ENCODE results near the gene PLEKHA8.

Gene PLEKHA8

DNA sequence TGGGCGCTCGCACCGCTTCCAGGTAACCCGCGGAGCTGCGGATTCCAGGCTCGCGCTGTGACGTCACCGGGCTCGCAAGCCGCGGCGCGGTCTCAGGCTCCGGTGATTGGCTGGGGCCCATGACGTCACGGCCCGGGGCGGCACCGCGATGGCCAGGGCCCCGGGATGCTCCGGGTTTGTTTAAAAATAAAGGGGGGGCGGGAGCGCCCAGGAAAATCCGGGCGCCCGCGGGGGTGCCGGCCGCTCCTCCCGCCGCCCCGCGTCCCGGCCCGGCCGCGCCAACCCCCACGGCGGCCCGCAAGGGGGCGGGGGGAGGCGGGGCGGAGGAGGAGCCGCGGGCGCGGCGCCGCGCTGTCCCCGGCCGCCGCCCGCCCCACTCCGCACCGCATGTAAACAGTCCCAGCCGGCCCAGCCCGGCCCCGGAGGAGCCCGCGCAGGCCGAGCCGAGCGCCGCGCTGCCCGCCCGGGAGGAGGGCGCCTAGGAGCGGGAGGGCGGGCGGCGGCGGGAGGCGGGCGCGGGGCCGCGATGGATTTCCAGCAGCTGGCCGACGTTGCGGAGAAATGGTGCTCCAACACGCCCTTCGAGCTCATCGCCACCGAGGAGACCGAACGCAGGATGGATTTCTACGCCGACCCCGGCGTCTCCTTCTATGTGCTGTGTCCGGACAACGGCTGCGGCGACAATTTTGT is 106.5 kb downstream of the PLEKHA8 start, which contains the start of gene MTURN:
Gene MTURN, plus strand, starts transcription at position 376 of the 690 bp plus-strand sequence. Its CDS starts 151 bp downstream, at position 527.
- H3K27ac ChIP-seq (ENCODE audit: low read depth, low read length) = no peak within 1 kb of the TSS
- H3K27me3 ChIP-seq (ENCODE audit: control insufficient read depth, insufficient read depth, low read length) = peaks cover 32% of the 10 kb centered on the region
- no peaks in the 10 kb centered on the region for H3K9me3 ChIP-seq (ENCODE audit: control insufficient read depth, insufficient read depth, low read depth, low read length)

DNA sequence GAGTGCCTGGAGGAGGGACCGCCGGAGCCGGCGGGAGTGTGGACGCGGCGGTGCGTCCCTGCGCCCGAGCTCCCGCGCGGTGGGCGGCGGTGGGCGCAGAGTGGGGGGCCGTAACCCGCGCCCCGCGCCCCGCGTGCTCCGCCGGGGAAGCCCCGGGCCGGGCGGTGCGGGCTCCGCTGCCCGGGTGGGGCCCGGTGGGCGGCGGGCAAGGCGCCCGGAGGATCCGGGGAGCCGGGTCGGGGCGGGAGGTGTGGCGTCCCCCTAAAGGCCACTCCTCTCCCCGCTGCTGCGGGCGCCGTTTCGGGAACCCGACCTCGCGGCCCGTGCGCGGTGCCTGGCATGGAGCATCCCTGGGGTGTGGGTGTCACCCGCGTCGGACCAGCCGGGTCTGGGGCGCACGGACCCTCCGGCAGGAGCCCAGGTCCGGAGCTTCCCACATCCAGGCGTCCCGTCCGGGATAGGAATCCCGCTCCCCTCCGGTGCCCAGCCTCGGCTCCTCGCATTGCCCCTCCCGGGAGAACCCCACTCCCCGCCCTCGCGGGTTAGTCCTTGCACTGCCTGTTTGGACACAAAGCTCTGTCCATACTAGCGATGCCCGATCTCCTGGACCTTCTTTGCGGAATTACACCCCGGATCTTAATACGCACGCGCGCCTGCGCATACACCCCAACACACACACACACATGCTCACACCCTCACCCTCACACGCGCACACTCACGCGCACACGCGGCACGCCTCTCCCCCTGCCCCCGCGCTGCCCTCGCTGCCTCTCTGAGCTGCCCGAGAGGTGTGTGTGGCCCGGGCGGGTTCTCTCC is 107.3 kb downstream of the PLEKHA8 start:
- H3K27ac ChIP-seq (ENCODE audit: low read depth, low read length) = no peak overlapping the region
- no peaks in the 10 kb centered on the region for H3K36me3 ChIP-seq (ENCODE audit: control insufficient read depth, insufficient read depth, low read length)
- H3K9me3 ChIP-seq (ENCODE audit: control insufficient read depth, insufficient read depth, low read depth, low read length) = no peaks in the 10 kb centered on the region
- peaks cover 32% of the 10 kb centered on the region for H3K27me3 ChIP-seq (ENCODE audit: control insufficient read depth, insufficient read depth, low read length)
- peaks cover 6% of the 10 kb centered on the region; the same call in 1 of the 2 replicates for H3K4me1 ChIP-seq (ENCODE audit: control insufficient read depth, insufficient read depth, low read length)
- peak overlapping the region; percentile 98 for H3K4me3 ChIP-seq (ENCODE audit: low read depth, low read length)
- peak overlapping the region; percentile 63 for H3K9ac ChIP-seq (ENCODE audit: low read length)

More for the DNA sequence above, 106.5 kb downstream of the PLEKHA8 start, which contains the start of gene MTURN:
- peaks cover 6% of the 10 kb centered on the region; the same call in 1 of the 2 replicates for H3K4me1 ChIP-seq (ENCODE audit: control insufficient read depth, insufficient read depth, low read length)
- H3K4me3 ChIP-seq (ENCODE audit: low read depth, low read length) = peak within 1 kb of the TSS; percentile 98
- H3K36me3 ChIP-seq (ENCODE audit: control insufficient read depth, insufficient read depth, low read length) = no peaks in the 10 kb centered on the region
- H3K9ac ChIP-seq (ENCODE audit: low read length) = peak within 1 kb of the TSS; percentile 63

DNA sequence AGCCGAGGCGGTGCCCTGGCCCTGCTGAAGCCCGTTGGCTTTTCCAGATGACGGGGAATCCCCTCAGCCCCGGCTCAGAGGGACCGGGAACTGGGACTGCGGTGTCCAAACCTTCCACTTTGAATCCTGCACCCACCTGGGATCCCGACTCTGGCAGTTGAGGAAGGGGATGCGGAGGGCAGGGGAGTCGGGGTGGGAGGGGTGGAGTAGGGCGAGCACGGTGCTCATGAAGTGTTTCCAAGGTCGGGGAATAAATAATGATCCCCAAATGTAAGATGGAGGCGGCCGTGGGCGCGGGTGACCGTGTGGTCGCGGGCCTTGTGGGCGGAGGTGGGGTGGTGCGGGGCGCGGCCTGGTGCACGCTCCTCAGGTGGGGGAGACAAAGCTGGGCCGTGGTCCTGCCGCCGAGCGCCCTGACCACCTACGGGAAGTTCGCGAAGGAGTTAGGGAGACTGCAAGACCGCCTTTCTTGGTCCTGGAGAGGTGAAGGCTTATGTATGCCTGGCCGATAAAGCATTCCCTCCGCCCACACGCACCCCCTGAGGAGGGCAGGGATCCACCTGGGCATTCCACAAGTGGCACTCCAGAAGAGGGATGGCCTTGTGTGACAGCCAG is 108.0 kb downstream of the PLEKHA8 start:
- Histone ChIP-seq H3K4me1 (ENCODE audit: control insufficient read depth, insufficient read depth, low read length) (peaks cover 6% of the 10 kb centered on the region; the same call in 1 of the 2 replicates), H3K4me3 (ENCODE audit: low read depth, low read length) (peak overlapping the region; percentile 98), H3K9ac (ENCODE audit: low read length) (peak overlapping the region; percentile 54), H3K9me3 (ENCODE audit: control insufficient read depth, insufficient read depth, low read depth, low read length) (no peaks in the 10 kb centered on the region), H3K27me3 (ENCODE audit: control insufficient read depth, insufficient read depth, low read length) (peaks cover 32% of the 10 kb centered on the region), H3K36me3 (ENCODE audit: control insufficient read depth, insufficient read depth, low read length) (no peaks in the 10 kb centered on the region), H3K27ac (ENCODE audit: low read depth, low read length) (no peak overlapping the region)

DNA sequence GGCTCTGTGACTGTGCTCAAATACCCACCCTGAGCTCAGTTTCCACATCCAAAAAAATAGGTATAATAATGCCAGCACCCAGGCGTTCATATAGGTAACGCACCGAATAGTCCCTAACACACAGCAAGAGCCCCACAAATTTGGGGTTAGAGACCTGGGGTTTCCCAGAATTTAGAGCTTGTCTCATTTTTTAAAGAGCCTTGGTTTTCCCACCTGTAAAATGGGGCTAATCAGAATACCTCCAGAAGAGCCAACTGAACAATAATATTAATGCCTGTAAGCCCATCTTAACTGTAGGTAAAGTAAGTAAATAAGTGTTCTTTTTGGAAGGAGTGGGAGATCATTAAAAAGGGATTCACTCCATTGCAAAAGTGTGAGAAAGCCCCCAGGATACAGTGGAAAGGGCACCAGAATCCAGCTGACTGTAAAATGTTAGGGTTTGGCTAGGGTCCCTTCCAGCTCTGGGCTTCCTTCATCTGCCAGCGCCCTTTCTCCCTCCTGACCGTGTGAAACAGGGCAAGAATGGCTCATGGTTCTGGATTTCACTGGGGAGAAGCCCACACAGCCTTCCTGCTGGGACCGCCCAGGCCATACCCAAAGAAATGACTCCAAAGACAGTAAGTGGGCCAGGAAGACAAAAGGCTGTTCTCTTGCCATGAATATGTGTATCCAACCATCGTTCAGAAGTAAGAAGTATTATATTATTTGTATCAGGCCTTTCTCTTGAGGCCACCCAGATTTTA is 108.7 kb downstream of the PLEKHA8 start:
- Histone ChIP-seq H3K36me3 (ENCODE audit: control insufficient read depth, insufficient read depth, low read length) (no peaks in the 10 kb centered on the region), H3K27me3 (ENCODE audit: control insufficient read depth, insufficient read depth, low read length) (peaks cover 32% of the 10 kb centered on the region), H3K9me3 (ENCODE audit: control insufficient read depth, insufficient read depth, low read depth, low read length) (no peaks in the 10 kb centered on the region), H3K4me1 (ENCODE audit: control insufficient read depth, insufficient read depth, low read length) (peaks cover 6% of the 10 kb centered on the region; the same call in 1 of the 2 replicates), H3K27ac (ENCODE audit: low read depth, low read length) (no peak overlapping the region), H3K4me3 (ENCODE audit: low read depth, low read length) (peak overlapping the region; percentile 98), H3K9ac (ENCODE audit: low read length) (no peak overlapping the region)

DNA sequence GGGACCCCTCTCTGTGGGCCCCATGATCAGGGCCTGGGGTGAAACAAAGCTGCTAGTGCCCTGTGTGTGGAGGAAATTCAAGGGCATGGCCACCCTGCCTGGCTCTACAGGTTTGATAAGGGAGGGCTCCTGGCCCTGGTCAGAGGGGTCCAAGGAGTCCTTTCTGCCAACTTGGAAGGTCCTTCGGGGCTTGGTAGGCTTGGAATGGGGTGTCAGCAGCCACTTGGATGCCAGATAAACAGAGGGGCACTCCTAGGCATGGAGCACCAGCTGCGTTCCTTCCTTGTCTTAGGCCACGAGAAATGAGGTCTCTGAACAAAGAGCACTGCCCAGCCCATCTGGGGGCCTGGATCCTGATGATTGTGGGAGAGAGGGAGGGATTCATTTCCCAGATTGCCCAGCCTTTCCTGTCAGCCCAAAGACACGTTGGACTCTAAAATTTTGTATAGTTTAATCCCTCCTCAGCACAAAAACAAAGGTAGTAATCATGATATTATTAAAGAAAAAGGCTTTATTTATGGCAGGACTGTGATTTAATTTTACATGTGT is 111.7 kb downstream of the PLEKHA8 start:
- Histone ChIP-seq H3K9me3 (ENCODE audit: control insufficient read depth, insufficient read depth, low read depth, low read length) (no peaks in the 10 kb centered on the region), H3K4me3 (ENCODE audit: low read depth, low read length) (no peak overlapping the region), H3K9ac (ENCODE audit: low read length) (no peak overlapping the region), H3K27me3 (ENCODE audit: control insufficient read depth, insufficient read depth, low read length) (peaks cover 26% of the 10 kb centered on the region), H3K4me1 (ENCODE audit: control insufficient read depth, insufficient read depth, low read length) (0 out of 2 replicates have a peak, but pooled peaks cover 2% of the 10 kb centered on the region), H3K36me3 (ENCODE audit: control insufficient read depth, insufficient read depth, low read length) (no peaks in the 10 kb centered on the region), H3K27ac (ENCODE audit: low read depth, low read length) (no peak overlapping the region)

DNA sequence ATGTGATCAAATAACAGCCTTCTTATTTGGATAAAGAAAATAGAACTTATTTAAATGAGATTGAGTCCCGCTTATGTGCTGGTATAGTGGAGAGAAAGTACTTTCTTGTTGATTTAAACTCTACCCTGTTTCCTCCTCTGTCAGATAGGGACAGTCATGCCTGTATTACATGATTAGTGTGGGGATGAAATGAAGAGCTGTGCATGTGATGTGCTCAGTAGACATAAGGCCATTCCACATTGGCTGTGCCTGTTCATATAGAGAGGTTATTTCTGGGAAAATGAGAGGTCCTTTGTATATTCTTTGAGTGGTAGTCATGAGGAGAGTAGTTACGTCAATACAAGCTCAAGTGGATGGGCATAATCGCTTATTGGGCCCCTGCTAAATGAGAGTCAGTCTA is 112.2 kb downstream of the PLEKHA8 start:
- Histone ChIP-seq H3K4me1 (ENCODE audit: control insufficient read depth, insufficient read depth, low read length) (0 out of 2 replicates have a peak, but pooled peaks cover 2% of the 10 kb centered on the region), H3K9me3 (ENCODE audit: control insufficient read depth, insufficient read depth, low read depth, low read length) (no peaks in the 10 kb centered on the region), H3K36me3 (ENCODE audit: control insufficient read depth, insufficient read depth, low read length) (no peaks in the 10 kb centered on the region), H3K27ac (ENCODE audit: low read depth, low read length) (no peak overlapping the region), H3K27me3 (ENCODE audit: control insufficient read depth, insufficient read depth, low read length) (peaks cover 25% of the 10 kb centered on the region), H3K9ac (ENCODE audit: low read length) (no peak overlapping the region), H3K4me3 (ENCODE audit: low read depth, low read length) (no peak overlapping the region)

DNA sequence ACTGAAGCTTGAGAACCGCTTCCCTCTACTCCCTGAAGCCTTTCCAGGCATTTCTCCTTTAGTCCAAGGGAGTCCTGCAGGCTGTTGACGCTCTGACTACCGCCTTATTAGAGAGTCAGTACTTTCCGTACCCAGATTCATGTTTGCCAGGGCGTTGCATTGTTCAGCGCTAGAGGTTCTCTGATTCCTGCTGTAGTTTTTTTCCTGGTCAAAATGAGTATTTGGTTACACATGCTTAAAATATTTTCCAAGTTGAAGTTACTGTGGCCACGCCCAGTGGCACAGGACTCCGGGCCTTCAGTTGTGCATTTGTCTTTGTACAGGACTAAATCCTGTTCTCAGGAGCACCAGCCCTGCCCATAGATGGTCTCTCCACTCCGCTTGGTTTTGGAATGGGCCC is 114.5 kb downstream of the PLEKHA8 start:
- Histone ChIP-seq H3K36me3 (ENCODE audit: control insufficient read depth, insufficient read depth, low read length) (no peaks in the 10 kb centered on the region), H3K9me3 (ENCODE audit: control insufficient read depth, insufficient read depth, low read depth, low read length) (no peaks in the 10 kb centered on the region), H3K27ac (ENCODE audit: low read depth, low read length) (no peak overlapping the region), H3K4me1 (ENCODE audit: control insufficient read depth, insufficient read depth, low read length) (peaks cover 11% of the 10 kb centered on the region), H3K27me3 (ENCODE audit: control insufficient read depth, insufficient read depth, low read length) (peaks cover 2% of the 10 kb centered on the region; the same call in 1 of the 2 replicates), H3K4me3 (ENCODE audit: low read depth, low read length) (no peak overlapping the region), H3K9ac (ENCODE audit: low read length) (no peak overlapping the region)

DNA sequence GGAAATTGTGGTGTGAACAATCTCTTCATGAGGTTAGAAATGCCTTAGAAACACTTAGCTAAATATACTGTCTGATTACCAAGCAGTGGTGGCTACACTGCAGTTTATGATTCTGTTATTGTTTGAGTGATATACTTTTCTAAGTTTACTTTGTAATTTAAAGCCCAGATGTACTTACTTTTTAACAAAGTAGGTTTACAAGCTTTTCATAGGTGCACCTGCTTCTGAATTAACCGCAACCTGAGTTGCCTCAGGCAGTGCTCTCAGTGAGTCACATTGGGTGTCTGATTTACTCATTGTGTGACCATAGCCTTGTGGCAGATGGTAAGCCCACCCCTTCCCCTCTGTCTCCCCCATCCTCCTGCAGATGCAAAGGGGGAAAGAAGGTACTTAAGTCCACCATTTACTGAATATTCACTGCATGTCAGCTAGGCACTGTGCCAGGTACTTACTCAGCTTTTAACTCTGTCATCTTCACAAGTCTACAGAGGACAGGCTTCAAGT is 115.6 kb downstream of the PLEKHA8 start:
- no peak overlapping the region for H3K27ac ChIP-seq (ENCODE audit: low read depth, low read length)
- H3K9ac ChIP-seq (ENCODE audit: low read length) = no peak overlapping the region
- no peaks in the 10 kb centered on the region for H3K36me3 ChIP-seq (ENCODE audit: control insufficient read depth, insufficient read depth, low read length)
- H3K9me3 ChIP-seq (ENCODE audit: control insufficient read depth, insufficient read depth, low read depth, low read length) = no peaks in the 10 kb centered on the region
- no peaks in the 10 kb centered on the region for H3K27me3 ChIP-seq (ENCODE audit: control insufficient read depth, insufficient read depth, low read length)
- H3K4me1 ChIP-seq (ENCODE audit: control insufficient read depth, insufficient read depth, low read length) = peaks cover 11% of the 10 kb centered on the region
- H3K4me3 ChIP-seq (ENCODE audit: low read depth, low read length) = no peak overlapping the region

DNA sequence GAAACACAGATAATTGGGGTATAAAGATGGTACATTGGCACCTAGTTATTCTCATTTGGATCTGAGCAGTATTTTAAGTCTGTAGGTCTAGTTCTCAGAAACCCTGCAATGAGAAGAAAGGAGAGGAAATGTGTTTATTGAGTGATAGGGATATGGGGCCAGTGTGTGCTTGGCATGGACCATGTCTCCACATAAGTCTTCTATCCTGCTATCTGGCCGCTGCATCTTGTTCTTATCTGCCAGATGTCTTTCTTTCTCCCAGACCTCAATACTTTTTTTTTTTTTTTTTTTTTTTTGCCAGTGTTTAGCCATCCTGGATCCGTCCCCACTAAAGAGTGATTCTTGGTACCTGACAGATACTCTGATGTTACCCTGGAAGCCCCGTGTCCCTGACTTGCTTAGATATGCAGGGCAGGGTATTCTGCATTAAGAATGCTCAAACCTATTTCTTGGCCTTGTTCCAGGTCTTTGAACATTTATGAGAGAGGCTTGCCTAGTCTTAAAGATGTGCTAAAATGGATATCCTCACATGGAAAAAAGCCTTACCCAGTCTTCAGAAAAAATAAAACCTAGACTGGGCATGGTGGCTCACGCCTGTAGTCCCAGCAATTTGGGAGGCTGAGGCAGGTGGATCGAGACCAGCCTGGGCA is 116.6 kb downstream of the PLEKHA8 start:
- Histone ChIP-seq H3K27ac (ENCODE audit: low read depth, low read length) (no peak overlapping the region), H3K9me3 (ENCODE audit: control insufficient read depth, insufficient read depth, low read depth, low read length) (no peaks in the 10 kb centered on the region), H3K36me3 (ENCODE audit: control insufficient read depth, insufficient read depth, low read length) (no peaks in the 10 kb centered on the region), H3K9ac (ENCODE audit: low read length) (no peak overlapping the region), H3K4me3 (ENCODE audit: low read depth, low read length) (no peak overlapping the region), H3K4me1 (ENCODE audit: control insufficient read depth, insufficient read depth, low read length) (peaks cover 17% of the 10 kb centered on the region), H3K27me3 (ENCODE audit: control insufficient read depth, insufficient read depth, low read length) (no peaks in the 10 kb centered on the region)
